MM.1S (cell line): ENCODE measurements around the gene KCNK2.

ENCODE experiments used
- CTCF ChIP-seq: fragments of 300-600 bp; sonication (generic); IDR thresholded peaks from 2 replicates; pipeline ENCODE4 v1.5.1; 2016; ENCODE audit warnings: antibody characterized with exemption, low read length, mixed read lengths
- EZH2phosphoT487 ChIP-seq: fragments of 300-600 bp; sonication (generic); IDR thresholded peaks from 2 replicates; pipeline ENCODE4 v1.6.1; 2018; ENCODE audit warnings: antibody characterized with exemption, low read length

GRCh38 chr1:215200121-215200520, 117.6 kb downstream of the KCNK2 start:
- no peak for TF ChIP-seq CTCF
- no peak for TF ChIP-seq EZH2phosphoT487
